ENCODE data around the gene SPATA25. TPM values are rescaled to one million over a fixed set of nuclear protein-coding genes. Genes with fewer than 3 reads are reported as not detected.

Gene SPATA25
- total RNA-seq, 1 donor, result 2.1 TPM

DNA sequence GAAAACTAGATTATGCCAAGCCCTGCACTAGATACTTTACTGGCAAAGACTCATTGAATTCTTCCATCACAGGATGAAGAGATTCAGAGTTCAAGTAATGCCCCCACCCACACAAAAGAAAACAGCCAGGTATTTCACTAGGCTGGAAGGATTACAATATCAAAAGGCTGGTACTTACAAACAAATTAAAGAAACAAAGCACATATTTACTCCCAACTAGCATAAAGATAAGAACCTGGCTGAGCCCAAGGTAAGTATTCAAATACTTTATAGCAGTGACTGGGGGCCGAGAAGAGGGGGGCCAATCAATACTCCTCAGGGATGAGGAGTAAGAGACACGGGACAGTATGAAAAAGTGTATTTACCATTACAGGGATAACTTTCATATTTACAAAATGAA lies 33.9 kb downstream of the SPATA25 start:
- no peak for DNase-seq (ENCODE audit: low read depth)
- TF ChIP-seq, protein P1, sequence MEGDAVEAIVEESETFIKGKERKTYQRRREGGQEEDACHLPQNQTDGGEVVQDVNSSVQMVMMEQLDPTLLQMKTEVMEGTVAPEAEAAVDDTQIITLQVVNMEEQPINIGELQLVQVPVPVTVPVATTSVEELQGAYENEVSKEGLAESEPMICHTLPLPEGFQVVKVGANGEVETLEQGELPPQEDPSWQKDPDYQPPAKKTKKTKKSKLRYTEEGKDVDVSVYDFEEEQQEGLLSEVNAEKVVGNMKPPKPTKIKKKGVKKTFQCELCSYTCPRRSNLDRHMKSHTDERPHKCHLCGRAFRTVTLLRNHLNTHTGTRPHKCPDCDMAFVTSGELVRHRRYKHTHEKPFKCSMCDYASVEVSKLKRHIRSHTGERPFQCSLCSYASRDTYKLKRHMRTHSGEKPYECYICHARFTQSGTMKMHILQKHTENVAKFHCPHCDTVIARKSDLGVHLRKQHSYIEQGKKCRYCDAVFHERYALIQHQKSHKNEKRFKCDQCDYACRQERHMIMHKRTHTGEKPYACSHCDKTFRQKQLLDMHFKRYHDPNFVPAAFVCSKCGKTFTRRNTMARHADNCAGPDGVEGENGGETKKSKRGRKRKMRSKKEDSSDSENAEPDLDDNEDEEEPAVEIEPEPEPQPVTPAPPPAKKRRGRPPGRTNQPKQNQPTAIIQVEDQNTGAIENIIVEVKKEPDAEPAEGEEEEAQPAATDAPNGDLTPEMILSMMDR (IDR thresholded peaks at IDR 0.05; ENCODE audit: insufficient read depth, low read length), result no peak
- H3K4me3 ChIP-seq (ENCODE audit: low read depth, low read length), result no peak overlapping the region

DNA sequence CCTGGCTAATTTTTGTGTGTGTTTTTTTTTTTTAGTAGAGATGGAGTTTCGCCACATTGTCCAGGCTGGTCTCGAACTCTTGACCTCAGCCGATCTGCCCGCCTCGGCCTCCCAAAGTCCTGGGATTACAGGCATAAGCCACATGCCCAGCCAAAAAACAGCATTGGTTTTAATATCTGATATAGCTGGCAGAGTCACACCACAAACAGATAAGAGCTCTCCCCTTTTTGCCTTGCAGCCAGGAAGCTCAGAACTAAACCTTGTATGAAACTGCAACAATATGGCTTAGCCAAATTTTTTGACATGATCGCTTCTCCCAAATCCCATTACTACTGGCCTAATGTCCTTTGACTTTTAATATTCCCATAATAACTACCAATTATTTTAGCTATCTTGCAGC lies 35.1 kb downstream of the SPATA25 start:
- DNase-seq (ENCODE audit: low read depth), result no peak

DNA sequence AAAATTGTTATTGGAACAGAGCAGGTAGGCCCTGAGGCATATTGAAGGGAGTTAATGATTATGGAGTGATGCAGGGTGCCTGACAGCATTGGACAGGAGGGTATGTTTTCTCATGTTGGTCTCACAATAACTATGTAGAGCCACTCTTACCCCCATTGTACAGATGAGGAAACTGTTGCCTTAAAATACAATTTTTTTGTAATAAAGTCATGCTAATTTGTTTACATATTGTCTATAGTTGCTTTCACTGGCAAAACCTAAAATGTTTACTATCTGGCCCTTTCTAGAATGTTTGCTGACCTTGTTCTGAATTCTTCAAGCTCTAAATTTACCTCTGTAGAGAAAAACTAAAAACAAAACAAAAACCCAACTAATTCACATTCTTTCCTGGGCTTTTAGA lies 35.9 kb downstream of the SPATA25 start:
- no peak overlapping the region for H3K4me3 ChIP-seq (ENCODE audit: low read depth, low read length)
- TF ChIP-seq, protein P1 (IDR thresholded peaks at IDR 0.05; ENCODE audit: insufficient read depth, low read length), result no peak
- no peak for DNase-seq (ENCODE audit: low read depth)

More for the DNA sequence above, 35.1 kb downstream of the SPATA25 start:
- H3K4me3 ChIP-seq (ENCODE audit: low read depth, low read length), result no peak overlapping the region
- TF ChIP-seq, protein P1 (IDR thresholded peaks at IDR 0.05; ENCODE audit: insufficient read depth, low read length), result no peak

DNA sequence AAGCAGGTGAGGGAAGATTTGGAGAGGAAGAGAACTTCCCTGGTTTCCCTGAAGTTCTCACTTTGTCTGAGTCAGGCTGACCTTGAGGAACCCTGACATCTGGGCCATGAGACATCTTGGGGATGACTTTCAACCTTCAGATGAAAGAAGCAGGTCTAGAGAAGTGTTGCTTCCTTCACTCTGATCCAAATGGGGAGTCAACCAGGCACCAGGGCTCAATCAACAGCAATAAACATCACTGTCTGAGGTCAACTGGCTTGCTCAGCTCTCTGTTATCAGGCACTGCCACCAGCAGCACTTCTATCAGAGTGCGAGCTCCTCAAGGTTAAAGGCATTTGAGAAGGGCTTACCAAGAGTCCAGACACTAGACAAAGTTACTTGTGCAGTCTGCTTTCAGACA lies 36.5 kb downstream of the SPATA25 start:
- H3K4me3 ChIP-seq (ENCODE audit: low read depth, low read length), result no peak overlapping the region
- TF ChIP-seq, protein P1 (IDR thresholded peaks at IDR 0.05; ENCODE audit: insufficient read depth, low read length), result no peak
- DNase-seq (ENCODE audit: low read depth), result no peak

DNA sequence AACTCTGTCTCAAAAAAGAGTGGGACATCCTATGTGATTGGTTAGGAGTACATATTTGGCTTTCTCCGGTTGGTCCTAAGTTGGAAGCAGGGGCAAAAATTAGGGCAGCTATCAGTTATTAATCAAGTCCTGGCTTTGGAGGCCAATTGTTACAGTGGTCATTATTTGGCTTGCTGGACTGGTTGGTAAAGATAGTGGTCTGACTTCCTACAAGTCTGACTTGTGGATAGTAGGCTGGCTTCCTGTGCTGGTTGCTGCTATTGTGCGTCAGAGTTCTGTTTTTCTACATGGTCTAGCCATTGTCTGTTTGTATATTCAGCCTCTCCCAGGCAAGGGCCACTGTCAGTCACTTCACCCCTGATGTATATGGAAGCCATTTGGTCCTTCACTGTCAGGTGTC lies 37.2 kb downstream of the SPATA25 start:
- no peak overlapping the region for H3K4me3 ChIP-seq (ENCODE audit: low read depth, low read length)
- DNase-seq (ENCODE audit: low read depth), result no peak
- TF ChIP-seq, protein P1 (IDR thresholded peaks at IDR 0.05; ENCODE audit: insufficient read depth, low read length), result no peak

DNA sequence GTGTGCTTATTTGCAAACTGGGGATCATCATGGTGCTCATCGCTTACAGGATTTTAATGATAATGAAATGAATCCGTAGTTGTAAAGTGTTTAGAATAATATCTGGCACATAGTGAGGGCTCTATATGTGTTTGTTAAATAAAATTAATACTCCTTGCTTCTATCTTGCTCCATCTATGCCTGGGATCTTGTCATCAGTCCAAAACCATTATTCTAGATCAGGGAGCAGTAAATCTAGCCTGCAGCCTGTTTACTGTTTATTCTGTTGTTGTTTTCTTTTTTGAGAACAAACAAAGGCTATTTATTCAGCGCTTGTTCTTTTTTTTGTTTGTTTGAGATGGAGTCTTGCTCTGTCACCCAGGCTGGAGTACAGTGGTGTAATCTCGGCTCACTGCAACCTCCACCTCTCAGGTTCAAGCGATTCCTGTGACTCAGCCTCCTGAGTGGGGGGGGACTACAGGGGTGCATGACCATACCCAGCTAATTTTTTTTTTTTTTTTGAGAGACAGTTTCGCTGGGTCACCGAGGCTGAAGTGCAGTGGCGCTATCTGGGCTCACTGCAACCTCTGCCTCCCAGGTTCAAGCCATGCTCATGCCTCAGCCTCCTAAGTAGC lies 38.3 kb downstream of the SPATA25 start:
- no peak overlapping the region for H3K4me3 ChIP-seq (ENCODE audit: low read depth, low read length)
- DNase-seq (ENCODE audit: low read depth), result no peak
- TF ChIP-seq, protein P1 (IDR thresholded peaks at IDR 0.05; ENCODE audit: insufficient read depth, low read length), result no peak

DNA sequence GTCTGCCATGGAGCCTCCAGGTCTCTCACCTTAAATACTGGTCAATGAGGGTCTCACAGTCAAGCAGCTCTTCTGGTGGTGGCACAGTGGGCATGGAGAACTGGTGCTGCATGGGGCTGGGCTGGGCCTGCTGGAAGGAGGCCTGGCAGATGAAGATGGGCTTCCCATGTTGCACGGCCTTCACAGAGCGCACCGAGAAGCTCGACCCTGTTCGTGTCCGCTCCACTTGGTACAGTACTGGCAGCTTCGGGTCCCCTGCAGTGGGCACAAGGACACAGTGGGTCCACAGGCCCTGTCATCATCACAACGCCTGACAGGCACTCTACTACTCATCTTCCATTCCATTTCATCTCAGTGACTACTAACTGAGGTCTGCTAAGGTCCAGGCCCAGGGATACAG lies 39.0 kb downstream of the SPATA25 start:
- DNase-seq (ENCODE audit: low read depth), result no peak
- TF ChIP-seq, protein P1 (IDR thresholded peaks at IDR 0.05; ENCODE audit: insufficient read depth, low read length), result no peak
- no peak overlapping the region for H3K4me3 ChIP-seq (ENCODE audit: low read depth, low read length)
